Loucy (cell line): Measurements from ENCODE around the gene ZNF132.

Source experiments
- H2AFZ ChIP-seq: fragments of 200-600 bp; sonication (generic); 2 replicates; pipeline ENCODE4 v1.6.0; 2016; ENCODE audit warnings: antibody characterized with exemption, mild to moderate bottlenecking, low read length, moderate library complexity
- H3F3A ChIP-seq: fragments of 200-600 bp; 2 replicates; pipeline ENCODE4 v1.6.0; 2016; ENCODE audit warnings: antibody characterized with exemption, low read depth, mild to moderate bottlenecking
- H3K27me3 ChIP-seq: fragments of 200-600 bp; sonication (generic); 2 replicates; pipeline ENCODE4 v1.6.1; 2014; ENCODE audit warnings: low read length, mild to moderate bottlenecking; ENCODE audit not compliant: insufficient read depth, poor library complexity, severe bottlenecking
- H3K36me3 ChIP-seq: fragments of 200-600 bp; sonication (generic); 2 replicates; pipeline ENCODE4 v1.6.1; 2016; ENCODE audit warnings: low read length; ENCODE audit not compliant: insufficient read depth
- H3K4me1 ChIP-seq: fragments of 200-600 bp; sonication (generic); 2 replicates; pipeline ENCODE4 v1.5.1; 2014; ENCODE audit warnings: low read length, mild to moderate bottlenecking; ENCODE audit not compliant: insufficient read depth, poor library complexity, severe bottlenecking
- H3K4me2 ChIP-seq: fragments of 200-600 bp; sonication (generic); 2 replicates; pipeline ENCODE4 v1.6.0; 2014; ENCODE audit warnings: antibody characterized with exemption, low read length, low read depth, mild to moderate bottlenecking; ENCODE audit not compliant: poor library complexity, severe bottlenecking
- H3K4me3 ChIP-seq: fragments of 200-600 bp; sonication (generic); 2 replicates; pipeline ENCODE4 v1.5.1; 2014; ENCODE audit warnings: low read length, mild to moderate bottlenecking, mixed read lengths; ENCODE audit not compliant: poor library complexity, severe bottlenecking
- H3K79me2 ChIP-seq: fragments of 200-600 bp; sonication (generic); 2 replicates; pipeline ENCODE4 v1.6.1; 2014; ENCODE audit warnings: low read length; ENCODE audit not compliant: insufficient read depth
- H3K9ac ChIP-seq: fragments of 200-600 bp; sonication (generic); 2 replicates; pipeline ENCODE4 v1.6.0; 2014; ENCODE audit warnings: mild to moderate bottlenecking, low read depth, low read length, moderate library complexity; ENCODE audit not compliant: poor library complexity, severe bottlenecking
- H3K9me2 ChIP-seq: fragments of 200-600 bp; sonication (generic); replicated peaks from 2 replicates; pipeline ENCODE4 v1.6.1; 2016; ENCODE audit warnings: low read depth, low read length, mixed read lengths
- H3K9me3 ChIP-seq: fragments of 200-600 bp; sonication (generic); 2 replicates; pipeline ENCODE4 v1.6.1; 2014; ENCODE audit warnings: mild to moderate bottlenecking, antibody characterized with exemption, low read length, low read depth; ENCODE audit not compliant: insufficient read depth
- H4K20me1 ChIP-seq: fragments of 200-600 bp; sonication (generic); 2 replicates; pipeline ENCODE4 v1.6.0; 2014; ENCODE audit warnings: antibody characterized with exemption, low read length, mild to moderate bottlenecking; ENCODE audit not compliant: insufficient read depth, poor library complexity, severe bottlenecking
- CTCF ChIP-seq: fragments of 200-600 bp; sonication (generic); conservative IDR thresholded peaks from 2 replicates; pipeline ENCODE4 v1.5.1; 2014; ENCODE audit warnings: mild to moderate bottlenecking, antibody characterized with exemption, low read length
- EZH2phosphoT487 ChIP-seq: fragments of 200-600 bp; IDR thresholded peaks from 2 replicates; pipeline ENCODE4 v1.6.1; 2018; ENCODE audit warnings: antibody characterized with exemption, mild to moderate bottlenecking, moderate library complexity, borderline replicate concordance

Gene ZNF132

GRCh38 chr19:58428617-58429016, 11.3 kb downstream of the ZNF132 start:
- TF ChIP-seq EZH2phosphoT487 (no peak), CTCF (no peak)
- H3K9ac ChIP-seq = no peak overlapping the region
- H2AFZ ChIP-seq = no peak overlapping the region
- H3K79me2 ChIP-seq = no peaks in the 10 kb centered on the region
- H3K4me1 ChIP-seq = no peaks in the 10 kb centered on the region
- H3K9me3 ChIP-seq = peaks cover 14% of the 10 kb centered on the region; the same call in 1 of the 2 replicates
- no peaks in the 10 kb centered on the region for H3K36me3 ChIP-seq
- H3F3A ChIP-seq = no peaks in the 10 kb centered on the region
- no peaks in the 10 kb centered on the region for H3K9me2 ChIP-seq
- no peak overlapping the region for H3K4me2 ChIP-seq
- no peaks in the 10 kb centered on the region for H3K27me3 ChIP-seq
- H3K4me3 ChIP-seq = no peak overlapping the region
- H4K20me1 ChIP-seq = no peaks in the 10 kb centered on the region

GRCh38 chr19:58417071-58417470, 22.9 kb downstream of the ZNF132 start:
- Histone ChIP-seq H3K9ac (no peak overlapping the region), H3F3A (no peaks in the 10 kb centered on the region), H3K27me3 (no peaks in the 10 kb centered on the region), H3K9me3 (no peaks in the 10 kb centered on the region), H3K4me2 (no peak overlapping the region), H3K4me1 (no peaks in the 10 kb centered on the region), H2AFZ (no peak overlapping the region), H3K79me2 (no peaks in the 10 kb centered on the region), H3K4me3 (no peak overlapping the region), H3K9me2 (no peaks in the 10 kb centered on the region), H3K36me3 (peaks cover 10% of the 10 kb centered on the region; the same call in 1 of the 2 replicates), H4K20me1 (no peaks in the 10 kb centered on the region)
- no peak for TF ChIP-seq CTCF
- no peak for TF ChIP-seq EZH2phosphoT487

- H3K9me3 ChIP-seq = no peaks in the 10 kb centered on the region
- no peak for TF ChIP-seq EZH2phosphoT487
- TF ChIP-seq CTCF = no peak
- H3K9me2 ChIP-seq = no peaks in the 10 kb centered on the region
- H3K79me2 ChIP-seq = no peaks in the 10 kb centered on the region
- peaks cover 10% of the 10 kb centered on the region; the same call in 1 of the 2 replicates for H3K36me3 ChIP-seq
- H4K20me1 ChIP-seq = no peaks in the 10 kb centered on the region
- no peak overlapping the region for H2AFZ ChIP-seq
- H3K4me2 ChIP-seq = no peak overlapping the region
- H3K4me1 ChIP-seq = no peaks in the 10 kb centered on the region
- H3F3A ChIP-seq = no peaks in the 10 kb centered on the region
- no peak overlapping the region for H3K4me3 ChIP-seq
- no peaks in the 10 kb centered on the region for H3K27me3 ChIP-seq
- H3K9ac ChIP-seq = no peak overlapping the region
Observed at GRCh38 chr19:58416604-58417003, 23.3 kb downstream of the ZNF132 start.
